Tibial nerve (tissue), 4 donors: ENCODE results near the gene KIF3B.

ENCODE experiments used
- CTCF ChIP-seq, 5 experiments: fragments of 200-600 bp in 3 of 5; fragments of 450-650 bp in 2 of 5; sonication (generic) in 3 of 5; IDR thresholded peaks; one replicate each; pipeline ENCODE4 v1.5.1; 2016 to 2019; ENCODE audit warnings: antibody characterized with exemption in 5 of 5, mild to moderate bottlenecking in 3 of 5, moderate library complexity in 2 of 5
- EP300 ChIP-seq, 2 donors: sonication (generic); formaldehyde crosslinking; IDR thresholded peaks; one replicate each; pipeline ENCODE4 v1.6.1; 2017; ENCODE audit warnings: antibody characterized with exemption in 2 of 2, mild to moderate bottlenecking in 1 of 2
- POLR2A ChIP-seq, 2 donors: fragments of 450-650 bp; IDR thresholded peaks; one replicate each; pipeline ENCODE4 v1.6.1; 2017; ENCODE audit warnings: antibody characterized with exemption in 2 of 2, mild to moderate bottlenecking in 2 of 2, moderate library complexity in 2 of 2

- TF ChIP-seq POLR2A (IDR thresholded peaks at IDR 0.05) (no peak), CTCF (IDR thresholded peaks at IDR 0.05) (no peak), EP300 (IDR thresholded peaks at IDR 0.05) (no peak)
Observed at GRCh38 chr20:32316667-32317066, 39.2 kb downstream of the KIF3B start.
